CD4-positive, alpha-beta T cell treated with Interleukin-6 for 4 hours (primary cell): ENCODE results near the gene COG2.
"Not testable (repeated sequence)": the region's sequence is repeated elsewhere in the genome, so short reads cannot be mapped to it uniquely, and the experiment has no call there.

Source experiments
- DNase-seq: peaks from one replicate; pipeline ENCODE4 v3.0.0-alpha.2; 2020; ENCODE audit warnings: mixed read lengths

Gene COG2

GRCh38 chr1:230629511-230629910, 12.8 kb upstream of the COG2 start:
- DNase-seq: no peak

- no peak for DNase-seq
Observed at GRCh38 chr1:230631477-230631876, 10.8 kb upstream of the COG2 start.

GRCh38 chr1:230632273-230632873, 9.9 kb upstream of the COG2 start:
- no peak for DNase-seq

GRCh38 chr1:230633469-230633868, 8.8 kb upstream of the COG2 start:
- no peak for DNase-seq

GRCh38 chr1:230634384-230634783, 7.9 kb upstream of the COG2 start:
- DNase-seq: no peak

- DNase-seq: no peak
Observed at GRCh38 chr1:230636575-230637148, 5.6 kb upstream of the COG2 start.

- no peak for DNase-seq
Observed at GRCh38 chr1:230639714-230640209, 2.5 kb upstream of the COG2 start.

- DNase-seq: no peak
Observed at GRCh38 chr1:230641346-230641745, 935 bp upstream of the COG2 start.

- DNase-seq: no peak
Observed at GRCh38 chr1:230641900-230642262, 400 bp upstream of the COG2 start.

GRCh38 chr1:230643908-230644307, 1.6 kb downstream of the COG2 start:
- DNase-seq: no peak

GRCh38 chr1:230646710-230647302, 4.5 kb downstream of the COG2 start:
- no peak for DNase-seq

GRCh38 chr1:230647321-230647720, 5.0 kb downstream of the COG2 start:
- no peak for DNase-seq

GRCh38 chr1:230648114-230648513, 5.8 kb downstream of the COG2 start:
- no peak for DNase-seq

- no peak for DNase-seq
Observed at GRCh38 chr1:230650300-230650699, 8.0 kb downstream of the COG2 start.

- DNase-seq: no peak
Observed at GRCh38 chr1:230651235-230651634, 9.0 kb downstream of the COG2 start.

- DNase-seq: not testable (repeated sequence)
Observed at GRCh38 chr1:230656719-230657118, 14.4 kb downstream of the COG2 start.

GRCh38 chr1:230658103-230658502, 15.8 kb downstream of the COG2 start:
- DNase-seq: not testable (repeated sequence)

GRCh38 chr1:230658691-230659090, 16.4 kb downstream of the COG2 start:
- DNase-seq: no peak

- no peak for DNase-seq
Observed at GRCh38 chr1:230661976-230662375, 19.7 kb downstream of the COG2 start.

GRCh38 chr1:230668227-230668626, 25.9 kb downstream of the COG2 start:
- no peak for DNase-seq

- DNase-seq: no peak
Observed at GRCh38 chr1:230669543-230669942, 27.3 kb downstream of the COG2 start.

- DNase-seq: no peak
Observed at GRCh38 chr1:230674581-230674980, 32.3 kb downstream of the COG2 start.

GRCh38 chr1:230677200-230677599, 34.9 kb downstream of the COG2 start:
- no peak for DNase-seq

GRCh38 chr1:230679192-230679591, 36.9 kb downstream of the COG2 start:
- no peak for DNase-seq

GRCh38 chr1:230679825-230680224, 37.5 kb downstream of the COG2 start:
- DNase-seq: no peak
